ENCODE measurements around the gene MYL3.

- TF ChIP-seq CTCF (IDR thresholded peaks at IDR 0.05), result no peak
- TF ChIP-seq POLR2A (IDR thresholded peaks at IDR 0.05), result no peak
These were observed 10.3 kb upstream of the MYL3 start for GRCh38 chr3:46873521-46873920.

Data from uterus (tissue), 2 donors.